NB4 (cell line): ENCODE data around the gene TLR7.

Experiments used
- CTCF ChIP-seq: IDR thresholded peaks from one replicate; pipeline ENCODE4 v1.5.1; 2012; ENCODE audit warnings: low read depth, low read length
- MAX ChIP-seq: IDR thresholded peaks from 2 replicates; pipeline ENCODE4 v1.6.1; 2011; ENCODE audit warnings: low read depth, low read length

GRCh38 chrX:12892716-12893115, 25.8 kb downstream of the TLR7 start:
- TF ChIP-seq CTCF, result no peak
- 0 out of 2 replicates have a peak, but pooled peaks have one; percentile 6 for TF ChIP-seq MAX
